Globus pallidus (tissue), 1 donor: ENCODE data around the gene KDM2A.
A peak's percentile ranks its signal among the peaks of the same experiment; 100 is the strongest.

Experiments
- DNase-seq: peaks from one replicate; pipeline ENCODE4 v3.0.0-alpha.2; 2015; ENCODE audit warnings: low spot score

KDM2A gene

GRCh38 chr11:67273260-67273990 is 154.4 kb downstream of the KDM2A start:
- DNase-seq = no peak

- DNase-seq = no peak
Measured at GRCh38 chr11:67274768-67275605, 155.9 kb downstream of the KDM2A start.

- no peak for DNase-seq
Measured at GRCh38 chr11:67275606-67276409, 156.7 kb downstream of the KDM2A start.

- no peak for DNase-seq
Measured at GRCh38 chr11:67276781-67277230, 157.7 kb downstream of the KDM2A start.

- DNase-seq = peak; percentile 67
Measured at GRCh38 chr11:67277231-67277961, 158.3 kb downstream of the KDM2A start.

- DNase-seq = no peak
Measured at GRCh38 chr11:67278135-67278938, 159.3 kb downstream of the KDM2A start.

- no peak for DNase-seq
Measured at GRCh38 chr11:67278939-67279588, 160.0 kb downstream of the KDM2A start.

- no peak for DNase-seq
Measured at GRCh38 chr11:67279589-67280340, 160.7 kb downstream of the KDM2A start.

- DNase-seq = no peak
Measured at GRCh38 chr11:67280341-67280787, 161.3 kb downstream of the KDM2A start.

GRCh38 chr11:67280788-67281551 is 161.9 kb downstream of the KDM2A start:
- DNase-seq = no peak

- DNase-seq = no peak
Measured at GRCh38 chr11:67281552-67282150, 162.6 kb downstream of the KDM2A start.

GRCh38 chr11:67282155-67282875 is 163.3 kb downstream of the KDM2A start:
- DNase-seq = no peak

GRCh38 chr11:67282876-67283371 is 163.9 kb downstream of the KDM2A start:
- DNase-seq = no peak

GRCh38 chr11:67283481-67283963 is 164.5 kb downstream of the KDM2A start:
- DNase-seq = no peak

GRCh38 chr11:67284811-67285540 is 165.9 kb downstream of the KDM2A start:
- no peak for DNase-seq
